Measurements from ENCODE around the gene UBXN2A.

UBXN2A gene

GRCh38 chr2:24021122-24021998 is 81.1 kb downstream of the UBXN2A start:
- Histone ChIP-seq H3K9me3 (no peaks in the 10 kb centered on the region), H3K4me3 (ENCODE audit: low read depth in 1 of 2, low read length in 1 of 2) (no peak overlapping the region), H3K27me3 (no peaks in the 10 kb centered on the region), H3K36me3 (peaks cover 8% of the 10 kb centered on the region), H3K27ac (no peak overlapping the region), H3K4me1 (ENCODE audit: control insufficient read depth in 1 of 2, insufficient read depth in 1 of 2, low read depth in 1 of 2, low read length in 1 of 2) (no peaks in the 10 kb centered on the region)
- no peak for TF ChIP-seq CTCF (IDR thresholded peaks at IDR 0.05)

- Histone ChIP-seq H3K4me1 (ENCODE audit: control insufficient read depth in 1 of 2, insufficient read depth in 1 of 2, low read depth in 1 of 2, low read length in 1 of 2) (no peaks in the 10 kb centered on the region), H3K36me3 (peaks cover 8% of the 10 kb centered on the region), H3K27me3 (no peaks in the 10 kb centered on the region), H3K9me3 (no peaks in the 10 kb centered on the region), H3K27ac (no peak overlapping the region), H3K4me3 (ENCODE audit: low read depth in 1 of 2, low read length in 1 of 2) (no peak overlapping the region)
- no peak for TF ChIP-seq CTCF (IDR thresholded peaks at IDR 0.05)
Measured at GRCh38 chr2:24022324-24022974, 82.2 kb downstream of the UBXN2A start.

- Histone ChIP-seq H3K4me3 (ENCODE audit: low read depth in 1 of 2, low read length in 1 of 2) (no peak overlapping the region), H3K27me3 (no peaks in the 10 kb centered on the region), H3K4me1 (ENCODE audit: control insufficient read depth in 1 of 2, insufficient read depth in 1 of 2, low read depth in 1 of 2, low read length in 1 of 2) (no peaks in the 10 kb centered on the region), H3K9me3 (no peaks in the 10 kb centered on the region), H3K36me3 (peaks cover 8% of the 10 kb centered on the region), H3K27ac (no peak overlapping the region)
- TF ChIP-seq CTCF (IDR thresholded peaks at IDR 0.05): no peak
Measured at GRCh38 chr2:24022975-24023575, 82.8 kb downstream of the UBXN2A start.

GRCh38 chr2:24024018-24024417 is 83.8 kb downstream of the UBXN2A start:
- Histone ChIP-seq H3K27me3 (no peaks in the 10 kb centered on the region), H3K4me3 (ENCODE audit: low read depth in 1 of 2, low read length in 1 of 2) (no peak overlapping the region), H3K27ac (no peak overlapping the region), H3K9me3 (no peaks in the 10 kb centered on the region), H3K36me3 (peaks cover 11% of the 10 kb centered on the region), H3K4me1 (ENCODE audit: control insufficient read depth in 1 of 2, insufficient read depth in 1 of 2, low read depth in 1 of 2, low read length in 1 of 2) (no peaks in the 10 kb centered on the region)
- no peak for TF ChIP-seq CTCF (IDR thresholded peaks at IDR 0.05)

GRCh38 chr2:24024996-24025663 is 84.9 kb downstream of the UBXN2A start:
- H3K4me3 ChIP-seq (ENCODE audit: low read depth in 1 of 2, low read length in 1 of 2): no peak overlapping the region
- H3K4me1 ChIP-seq (ENCODE audit: control insufficient read depth in 1 of 2, insufficient read depth in 1 of 2, low read depth in 1 of 2, low read length in 1 of 2): no peaks in the 10 kb centered on the region
- H3K9me3 ChIP-seq: no peaks in the 10 kb centered on the region
- no peak for TF ChIP-seq CTCF (IDR thresholded peaks at IDR 0.05)
- no peaks in the 10 kb centered on the region for H3K27me3 ChIP-seq
- no peak overlapping the region for H3K27ac ChIP-seq
- H3K36me3 ChIP-seq: peaks cover 19% of the 10 kb centered on the region
